Heart left ventricle (tissue), 16 donors: Measurements from ENCODE around the gene GOLGA6A. TPM values are rescaled to one million over a fixed set of nuclear protein-coding genes. Genes with fewer than 3 reads are reported as not detected.

Experiments
- ATAC-seq, 4 donors: fragments of 200-7000 bp; cut with Tn5 transposase; one replicate each; pipeline ENCODE4 v1.9.1; 2020 to 2022; ENCODE audit warnings: moderate library complexity in 4 of 4, mild to moderate bottlenecking in 3 of 4, moderate number of reproducible peaks in 1 of 4
- DNase-seq, 5 donors: peaks; one replicate each; pipeline ENCODE4 v3.0.0-alpha.2; 2020
- H3K27ac ChIP-seq, 12 donors: fragments of 200-600 bp; sonication (generic) in 4 of 12; one replicate each; pipeline versions ENCODE4 v1.5.0 to v1.8.0; 2016 to 2022; ENCODE audit warnings: mild to moderate bottlenecking in 2 of 12
- H3K27me3 ChIP-seq, 9 donors: fragments of 200-600 bp; sonication (generic) in 2 of 9; one replicate each; pipeline versions ENCODE4 v1.5.1 to v1.8.0; 2016 to 2022; ENCODE audit warnings: mild to moderate bottlenecking in 3 of 9
- H3K36me3 ChIP-seq, 9 donors: fragments of 200-600 bp; sonication (generic) in 2 of 9; one replicate each; pipeline versions ENCODE4 v1.5.0 to v1.8.0; 2018 to 2022; ENCODE audit warnings: mild to moderate bottlenecking in 2 of 9
- H3K4me1 ChIP-seq, 12 donors: fragments of 200-600 bp; sonication (generic) in 4 of 12; one replicate each; pipeline versions ENCODE4 v1.5.0 to v1.8.0; 2016 to 2022; ENCODE audit warnings: mild to moderate bottlenecking in 3 of 12
- H3K4me3 ChIP-seq, 12 donors: fragments of 200-600 bp; sonication (generic) in 4 of 12; one replicate each; pipeline versions ENCODE4 v1.5.0 to v1.8.0; 2017 to 2022; ENCODE audit warnings: mild to moderate bottlenecking in 9 of 12, moderate library complexity in 4 of 12
- H3K9me3 ChIP-seq, 12 donors: fragments of 200-600 bp; sonication (generic) in 4 of 12; one replicate each; pipeline versions ENCODE4 v1.5.0 to v1.8.0; 2016 to 2022; ENCODE audit warnings: mild to moderate bottlenecking in 1 of 12
- POLR2A ChIP-seq, 2 donors: fragments of 450-650 bp; IDR thresholded peaks; one replicate each; pipeline ENCODE4 v1.6.1; 2017; ENCODE audit warnings: antibody characterized with exemption in 2 of 2, mild to moderate bottlenecking in 2 of 2, moderate library complexity in 2 of 2
- WGBS, 4 donors: extraction: QIAGEN DNeasy Blood & Tissue Kit in 2 of 4; methylation state at CpG; one replicate each; pipeline versions ENCODE4 v1.1.5 to v1.1.7; 2013 to 2018; 5-methylcytosine and 5-hydroxymethylcytosine counted together
- intact Hi-C, 10 donors: fragments of 100-400 bp; cut with DNase I; formaldehyde crosslinking; loops; one replicate each; pipeline versions ENCODE4 v1.11.1 to v1.14.2; 2022
- polyA plus RNA-seq, 2 donors: library from polyadenylated mRNA; stranded (reverse); fragments of 200-250 nt; gene quantifications; one replicate each; pipeline ENCODE4 v1.2.3, GENCODE V29; 2013
- total RNA-seq, 9 donors: library from RNA; depleted of rRNA in 2 of 9; stranded (reverse); fragments of >200 nt in 2 of 9; fragmentation: NEBNext Ultra II Directional in 3 of 9; extraction: Animal tissue kit (Norgen Biotek cat#: 25700) in 3 of 9; gene quantifications; one replicate each; pipeline versions ENCODE4 v1.1.0 to v1.2.4, GENCODE V29; 2016 to 2023
- TF ChIP-seq, protein P1 (sequence below), 12 donors: fragments of 200-600 bp; sonication (generic) in 4 of 12; IDR thresholded peaks; one replicate each; pipeline versions ENCODE4 v1.5.0 to v1.8.0; 2018 to 2022; ENCODE audit warnings: antibody characterized with exemption in 12 of 12, mild to moderate bottlenecking in 5 of 12
- donor health status: ischemic (EF 13 %, LVEDD 7.1; RV severe dilation, severe dysfunction).
- donor health status: healthy with polysubstance abuse.
- donor health status: DM: no; HTN: yes; CAD: no.
- donor health status: DM: no; HTN: no; CAD: no.
- donor health status: ischemic (EF 25% LVEDD 6.9; RV normal size, moderate dysfunction).
- donor health status: ischemic (EF 25% LVEDD 5.7; RV mildly dilated, moderate dysfunction).
- donor health status: healthy.
- donor health status: DM: yes; HTN: yes; CAD: no.
- donor health status: ischemic (EF 35%, LVEDD 5.7; RV mildly dilated, moderate dysfunction).
- donor health status: nonischemic (EF 11% LVEDD 7.7; RV severe dilation, severe dysfunction).
- donor health status: DM: yes; HTN: yes; CAD: no.
- donor health status: PGD.
- donor health status: ischemic (EF 29% LVEDD 5.4; RV normal size, mild dysfunction).
- donor health status: nonischemic (EF 23%, LVEDD 6.1; RV moderate dilation, normal function).

GOLGA6A gene
- total and polyA plus RNA-seq, 11 donors: not detected

DNA sequence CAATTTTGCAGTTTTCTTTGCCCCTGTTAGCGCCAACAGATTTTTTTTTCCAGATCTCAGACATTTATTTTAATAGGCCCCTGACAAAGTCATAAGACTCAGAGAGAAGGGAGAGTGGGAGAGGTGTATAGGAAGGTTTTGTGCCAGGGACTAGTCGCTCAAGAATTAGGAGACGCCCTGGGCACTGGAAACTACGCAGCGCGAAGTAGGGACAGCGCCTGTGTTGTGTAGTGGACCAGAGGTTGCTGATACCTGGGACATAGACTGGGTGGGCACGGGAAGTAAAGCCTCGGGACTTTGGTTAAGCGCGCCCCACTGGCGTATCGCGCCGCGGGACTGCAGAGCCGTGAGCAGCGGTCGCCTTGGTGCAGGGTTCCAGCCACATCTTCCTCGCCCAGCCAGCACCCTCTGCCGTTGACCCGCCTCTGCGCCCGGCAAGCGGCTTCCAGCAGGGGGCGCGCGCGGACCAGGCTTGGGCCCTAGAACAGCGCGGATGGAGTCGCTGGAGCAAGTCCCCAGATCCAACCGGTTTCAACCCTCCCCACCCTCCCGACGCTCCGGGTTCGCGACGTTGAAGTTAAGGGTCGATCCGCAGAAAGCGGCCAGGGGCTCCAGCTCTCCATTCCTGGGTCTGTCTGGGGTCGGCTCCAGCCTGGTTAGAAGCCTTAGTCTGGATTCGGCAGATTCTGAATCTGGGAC is 45.1 kb upstream of the GOLGA6A start:
- no peaks in the 10 kb centered on the region for H3K9me3 ChIP-seq
- ATAC-seq (peak; percentile 87 to 96 (median 96)), DNase-seq (peak; percentile 89 to 95 (median 91))
- no peaks in the 10 kb centered on the region for H3K36me3 ChIP-seq
- H3K27me3 ChIP-seq: peaks cover 12 to 84% (median 48%) of the 10 kb centered on the region in 9 donors
- H3K4me3 ChIP-seq: peak overlapping the region; percentile 13 to 64 (median 50)
- peaks cover 0 to 43% (median 21%) of the 10 kb centered on the region in 12 donors for H3K4me1 ChIP-seq
- peak overlapping the region in 9 of 12 donors; percentile 63 to 88 (median 78) for H3K27ac ChIP-seq
- WGBS, 4 donors: 9 to 20% (median 11%) methylated on average over 19 to 44 of the region's 44 CpGs
- TF ChIP-seq, protein P1, sequence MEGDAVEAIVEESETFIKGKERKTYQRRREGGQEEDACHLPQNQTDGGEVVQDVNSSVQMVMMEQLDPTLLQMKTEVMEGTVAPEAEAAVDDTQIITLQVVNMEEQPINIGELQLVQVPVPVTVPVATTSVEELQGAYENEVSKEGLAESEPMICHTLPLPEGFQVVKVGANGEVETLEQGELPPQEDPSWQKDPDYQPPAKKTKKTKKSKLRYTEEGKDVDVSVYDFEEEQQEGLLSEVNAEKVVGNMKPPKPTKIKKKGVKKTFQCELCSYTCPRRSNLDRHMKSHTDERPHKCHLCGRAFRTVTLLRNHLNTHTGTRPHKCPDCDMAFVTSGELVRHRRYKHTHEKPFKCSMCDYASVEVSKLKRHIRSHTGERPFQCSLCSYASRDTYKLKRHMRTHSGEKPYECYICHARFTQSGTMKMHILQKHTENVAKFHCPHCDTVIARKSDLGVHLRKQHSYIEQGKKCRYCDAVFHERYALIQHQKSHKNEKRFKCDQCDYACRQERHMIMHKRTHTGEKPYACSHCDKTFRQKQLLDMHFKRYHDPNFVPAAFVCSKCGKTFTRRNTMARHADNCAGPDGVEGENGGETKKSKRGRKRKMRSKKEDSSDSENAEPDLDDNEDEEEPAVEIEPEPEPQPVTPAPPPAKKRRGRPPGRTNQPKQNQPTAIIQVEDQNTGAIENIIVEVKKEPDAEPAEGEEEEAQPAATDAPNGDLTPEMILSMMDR (IDR thresholded peaks at IDR 0.05): peak; percentile 97 to 100 (median 99)
- TF ChIP-seq POLR2A (IDR thresholded peaks at IDR 0.05): no peak
- intact Hi-C loops: loop anchor here (1.0 to 10.0 kb wide), 12 partner anchors 73 to 1147 kb away; no protein-coding TSS in a partner anchor

DNA sequence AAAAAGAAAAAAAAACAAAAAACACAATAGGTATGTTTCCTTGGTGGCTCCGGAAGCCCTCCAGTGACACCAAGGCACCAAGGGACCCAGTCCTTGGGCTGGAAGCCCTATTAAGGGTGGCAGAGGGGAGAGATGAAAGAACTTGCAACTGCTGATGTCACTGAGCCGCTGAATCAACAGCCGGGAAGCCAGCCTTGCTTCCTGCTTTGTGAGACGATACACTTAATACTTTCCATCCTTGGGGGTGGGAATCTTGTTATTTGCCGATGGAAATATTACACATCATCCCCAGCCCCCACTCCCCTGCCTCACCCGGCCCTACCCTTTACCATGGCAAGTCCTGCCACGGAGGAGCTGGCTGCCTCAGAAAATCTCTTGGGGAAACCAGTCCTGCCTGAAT is 42.4 kb upstream of the GOLGA6A start:
- no peak for DNase-seq
- no peak overlapping the region for H3K27ac ChIP-seq
- no peak for ATAC-seq
- H3K4me3 ChIP-seq: no peak overlapping the region
- intact Hi-C loops: loop anchor here in 9 of 10 donors (5.0 to 10.0 kb wide), 7 partner anchors 70 to 1150 kb away; no protein-coding TSS in a partner anchor
- H3K36me3 ChIP-seq: no peaks in the 10 kb centered on the region
- TF ChIP-seq POLR2A (IDR thresholded peaks at IDR 0.05): no peak
- TF ChIP-seq, protein P1 (IDR thresholded peaks at IDR 0.05): no peak
- peaks cover 9 to 60% (median 29%) of the 10 kb centered on the region in 9 donors for H3K27me3 ChIP-seq
- H3K9me3 ChIP-seq: no peaks in the 10 kb centered on the region
- WGBS, 4 donors: 64 to 66% (median 65%) methylated on average over 7 of the region's 7 CpGs
- H3K4me1 ChIP-seq: peaks cover 0 to 25% (median 15%) of the 10 kb centered on the region in 12 donors

DNA sequence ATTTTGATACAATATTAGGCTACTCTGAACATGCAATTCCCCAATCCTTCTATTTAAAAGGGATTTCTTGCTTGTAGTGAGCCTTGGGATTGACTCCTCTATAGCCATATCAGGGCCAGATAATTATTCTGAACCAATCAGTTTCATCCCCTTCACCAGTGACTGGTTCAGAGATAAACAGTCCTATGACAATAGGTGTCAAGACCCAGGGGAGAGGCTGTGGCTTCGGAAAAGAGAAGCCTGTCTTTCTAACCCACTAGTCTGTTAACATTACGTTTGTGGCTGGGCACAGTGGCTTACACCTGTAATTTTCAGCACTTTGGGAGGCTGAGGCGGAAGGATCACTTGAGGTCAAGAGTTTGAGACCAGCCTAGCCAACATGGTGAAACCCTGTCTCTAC is 41.8 kb upstream of the GOLGA6A start:
- intact Hi-C loops: loop anchor here in 3 of 10 donors (10.0 kb wide), 3 partner anchors 69 to 1151 kb away; no protein-coding TSS in a partner anchor
- ATAC-seq (no peak), DNase-seq (no peak)
- H3K4me3 ChIP-seq: no peak overlapping the region
- H3K9me3 ChIP-seq: no peaks in the 10 kb centered on the region
- peaks cover 7 to 54% (median 24%) of the 10 kb centered on the region in 9 donors for H3K27me3 ChIP-seq
- 74 to 93% (median 80%) methylated on average over 3 of the region's 3 CpGs for WGBS, 4 donors
- TF ChIP-seq POLR2A (IDR thresholded peaks at IDR 0.05): no peak
- TF ChIP-seq, protein P1 (IDR thresholded peaks at IDR 0.05): no peak
- H3K36me3 ChIP-seq: no peaks in the 10 kb centered on the region
- peaks cover 0 to 20% (median 10%) of the 10 kb centered on the region in 12 donors for H3K4me1 ChIP-seq
- no peak overlapping the region for H3K27ac ChIP-seq

DNA sequence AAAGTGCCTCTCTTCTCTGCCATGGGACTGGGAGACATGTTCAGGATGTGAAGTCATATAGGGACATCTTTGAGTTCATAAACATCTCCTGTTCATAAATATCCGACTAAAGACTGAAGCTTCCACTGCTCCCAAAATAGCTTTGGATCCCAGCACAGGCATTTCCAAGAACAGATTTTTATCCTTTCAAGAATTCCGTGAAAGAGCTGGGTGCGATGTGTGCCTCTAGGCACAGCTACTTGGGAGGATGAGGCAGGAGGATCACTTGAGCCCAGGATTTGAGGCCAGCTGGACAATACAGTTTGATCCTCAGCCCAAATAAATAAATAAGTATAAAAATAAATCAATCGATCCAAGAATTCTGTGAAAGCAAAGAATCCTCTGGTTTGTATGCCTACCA is 41.3 kb upstream of the GOLGA6A start:
- intact Hi-C loops: loop anchor here in 3 of 10 donors (10.0 kb wide), 3 partner anchors 69 to 1151 kb away; no protein-coding TSS in a partner anchor
- 51 to 62% (median 60%) methylated on average over 4 of the region's 4 CpGs for WGBS, 4 donors
- Histone ChIP-seq H3K4me1 (peaks cover 0 to 15% (median 7%) of the 10 kb centered on the region in 12 donors), H3K27ac (no peak overlapping the region), H3K4me3 (no peak overlapping the region), H3K9me3 (no peaks in the 10 kb centered on the region), H3K36me3 (no peaks in the 10 kb centered on the region), H3K27me3 (peaks cover 4 to 49% (median 18%) of the 10 kb centered on the region in 9 donors)
- TF ChIP-seq, protein P1 (IDR thresholded peaks at IDR 0.05): no peak
- ATAC-seq (no peak), DNase-seq (no peak)
